ENCODE measurements around the gene TRMT11.
A peak's percentile ranks its signal among the peaks of the same experiment; 100 is the strongest.
"Not testable (repeated sequence)": the region's sequence is repeated elsewhere in the genome, so short reads cannot be mapped to it uniquely, and the experiment has no call there.

TRMT11 gene

GRCh38 chr6:126055449-126055848, 69.1 kb downstream of the TRMT11 start:
- no peak for TF ChIP-seq CTCF (IDR thresholded peaks at IDR 0.05; ENCODE audit: low read depth, low read length)
- DNase-seq (ENCODE audit: low read depth in 2 of 2), result no peak
- H3K4me3 ChIP-seq (replicated peaks in 1 of 2; ENCODE audit: low read depth in 2 of 2, low read length in 2 of 2), result no peak overlapping the region

DNA sequence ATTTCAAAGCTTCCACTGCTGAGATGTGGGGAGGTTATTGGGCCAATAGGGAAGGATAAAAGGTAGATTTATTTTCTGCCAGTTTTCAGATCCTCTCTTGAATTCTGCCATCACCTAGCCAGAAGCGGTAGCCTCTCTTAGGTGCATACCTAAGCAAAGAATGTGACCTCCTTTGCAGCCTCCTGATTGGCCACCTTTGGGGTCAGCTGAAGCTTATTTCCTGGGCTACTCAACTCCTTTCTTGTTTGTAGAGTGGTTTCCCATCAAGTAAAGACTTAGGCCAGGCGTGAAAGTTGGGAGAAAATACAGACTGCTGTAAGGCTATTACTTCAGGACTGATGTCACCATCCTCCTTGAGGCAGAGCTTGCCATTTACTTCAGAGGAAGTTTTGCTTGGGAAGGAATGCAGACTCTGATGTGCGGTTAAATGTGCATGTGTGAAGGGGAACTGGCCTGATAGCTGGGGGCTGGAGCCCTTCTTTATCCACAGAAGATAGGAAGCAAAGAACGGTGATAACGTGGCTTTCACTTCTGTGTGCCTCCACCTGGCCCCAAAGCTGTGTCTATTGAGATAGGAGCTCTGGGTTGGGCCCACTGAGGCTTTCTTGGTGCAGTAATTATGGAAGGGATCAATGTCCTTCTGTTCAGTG, 70.1 kb downstream of the TRMT11 start:
- TF ChIP-seq CTCF (IDR thresholded peaks at IDR 0.05; ENCODE audit: low read depth, low read length), result no peak
- DNase-seq (ENCODE audit: low read depth in 2 of 2), result no peak
- H3K4me3 ChIP-seq (replicated peaks in 1 of 2; ENCODE audit: low read depth in 2 of 2, low read length in 2 of 2), result no peak overlapping the region

- not testable (repeated sequence) for H3K4me3 ChIP-seq (replicated peaks in 1 of 2; ENCODE audit: low read depth in 2 of 2, low read length in 2 of 2); DNase-seq (ENCODE audit: low read depth in 2 of 2)
These were observed 71.7 kb downstream of the TRMT11 start for GRCh38 chr6:126058085-126058484.

DNA sequence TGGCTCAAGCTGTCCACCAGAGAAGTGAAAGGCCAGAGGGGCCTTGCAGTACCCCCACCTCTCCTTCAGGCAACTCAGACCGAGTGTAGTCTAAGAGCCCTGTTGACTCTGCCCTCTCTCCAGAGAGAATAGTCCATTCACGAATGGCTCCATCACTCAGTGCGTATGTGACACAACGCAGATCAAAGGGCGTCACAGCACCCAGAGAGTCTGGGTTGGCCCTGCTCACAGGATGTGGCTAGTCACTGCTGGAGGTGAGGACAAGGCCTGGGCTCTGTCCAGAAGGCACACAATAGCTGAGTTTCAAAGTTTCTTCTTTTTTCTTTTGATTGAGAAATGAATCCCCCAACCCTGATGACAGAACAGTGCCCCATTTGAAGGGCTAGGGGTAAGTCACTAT, 74.1 kb downstream of the TRMT11 start:
- H3K4me3 ChIP-seq (replicated peaks in 1 of 2; ENCODE audit: low read depth in 2 of 2, low read length in 2 of 2), result no peak overlapping the region
- DNase-seq (ENCODE audit: low read depth in 2 of 2), result peak in 1 of 2 donors; percentile 39
- no peak for TF ChIP-seq CTCF (IDR thresholded peaks at IDR 0.05; ENCODE audit: low read depth, low read length)

DNA sequence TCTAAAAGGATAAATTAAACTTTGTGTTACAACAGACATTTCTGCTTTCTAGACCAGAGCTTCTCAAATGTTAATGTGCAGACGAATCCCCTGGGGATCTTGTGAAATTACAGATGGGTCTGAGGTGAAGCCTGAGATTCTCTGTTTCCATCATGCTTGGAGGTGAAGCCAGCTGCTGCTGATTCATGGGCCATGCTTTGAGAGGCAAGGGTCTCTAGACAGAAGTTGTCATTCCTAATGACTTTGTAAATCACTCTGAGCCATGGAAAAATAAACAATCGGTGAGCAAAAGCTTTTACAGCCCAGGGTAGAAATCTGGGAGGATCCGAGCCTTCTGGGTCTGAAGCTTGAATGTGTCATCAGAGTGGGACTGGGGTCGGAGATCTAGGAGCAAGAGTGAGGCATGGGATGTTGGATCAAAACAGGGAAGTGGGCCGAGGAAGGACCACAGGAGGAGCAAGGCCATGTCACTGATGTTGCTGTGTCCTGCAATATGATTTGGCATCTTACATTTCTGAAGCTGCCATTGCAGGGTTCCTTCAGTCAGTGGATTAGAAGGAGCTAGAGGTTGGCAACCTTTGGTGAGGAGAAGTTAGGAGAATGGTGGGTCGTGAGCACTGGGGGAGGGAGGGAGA, 77.3 kb downstream of the TRMT11 start:
- no peak for TF ChIP-seq CTCF (IDR thresholded peaks at IDR 0.05; ENCODE audit: low read depth, low read length)
- no peak overlapping the region for H3K4me3 ChIP-seq (replicated peaks in 1 of 2; ENCODE audit: low read depth in 2 of 2, low read length in 2 of 2)
- peak in 1 of 2 donors; percentile 71 for DNase-seq (ENCODE audit: low read depth in 2 of 2)

DNA sequence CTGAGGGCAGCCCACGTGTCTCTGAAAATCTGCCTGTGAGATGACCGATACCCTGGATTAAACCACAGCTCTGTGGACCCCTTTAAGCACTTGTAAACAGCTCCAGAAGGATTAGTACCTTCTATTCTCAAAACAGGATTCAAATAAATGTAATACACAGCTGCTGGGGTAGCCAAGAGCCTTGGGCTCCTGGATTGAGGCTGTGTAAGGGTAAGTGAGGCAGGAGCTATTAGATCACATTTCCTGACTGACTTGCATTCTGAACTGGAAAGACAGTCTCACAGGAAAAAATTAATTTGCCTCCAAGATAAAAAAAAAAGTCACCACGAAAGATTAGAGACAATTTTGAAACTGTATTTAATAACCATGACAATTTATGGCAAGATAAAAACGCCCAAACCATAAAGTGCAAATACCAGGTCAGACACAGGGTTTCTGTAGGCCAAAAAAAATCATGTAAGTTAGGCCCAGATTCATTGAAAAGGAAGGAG, 78.0 kb downstream of the TRMT11 start:
- TF ChIP-seq CTCF (IDR thresholded peaks at IDR 0.05; ENCODE audit: low read depth, low read length), result no peak
- H3K4me3 ChIP-seq (replicated peaks in 1 of 2; ENCODE audit: low read depth in 2 of 2, low read length in 2 of 2), result no peak overlapping the region
- no peak for DNase-seq (ENCODE audit: low read depth in 2 of 2)

DNA sequence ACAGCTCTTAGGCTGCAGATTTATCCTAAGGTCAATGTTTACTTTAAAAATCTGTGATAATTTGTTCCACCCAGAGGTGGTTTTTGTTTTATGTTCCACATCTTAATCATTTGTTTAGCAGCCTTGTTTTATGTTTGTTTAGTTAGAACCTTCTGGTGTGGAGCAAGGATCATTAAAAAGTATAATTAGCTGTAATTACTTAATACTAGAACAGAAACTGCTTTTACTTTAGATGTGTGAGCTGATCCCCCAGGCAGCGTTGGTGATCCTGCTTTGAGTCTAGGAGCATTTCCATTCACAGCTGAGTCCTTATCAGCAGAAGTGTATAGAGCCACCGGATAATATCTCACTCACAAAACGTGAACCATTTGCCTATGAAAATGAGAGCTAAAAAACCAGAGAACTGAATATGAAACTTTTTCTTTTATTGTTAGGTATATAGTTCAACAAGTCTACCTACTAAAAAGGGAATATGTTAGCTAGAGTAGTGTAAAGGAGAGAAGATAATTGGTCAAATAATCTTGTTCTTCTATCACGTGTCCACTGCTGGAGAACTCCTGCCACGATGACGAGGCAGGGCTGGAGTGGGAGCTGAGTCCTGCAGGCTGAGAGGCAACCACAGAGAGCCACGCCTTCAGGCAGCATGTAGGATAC, 78.5 kb downstream of the TRMT11 start:
- TF ChIP-seq CTCF (IDR thresholded peaks at IDR 0.05; ENCODE audit: low read depth, low read length), result no peak
- no peak for DNase-seq (ENCODE audit: low read depth in 2 of 2)
- H3K4me3 ChIP-seq (replicated peaks in 1 of 2; ENCODE audit: low read depth in 2 of 2, low read length in 2 of 2), result no peak overlapping the region
